ENCODE results near the gene PMS1. TPM values are rescaled to one million over a fixed set of nuclear protein-coding genes. Genes with fewer than 3 reads are reported as not detected.

PMS1 gene
- total and polyA plus RNA-seq, 2 donors (not counting 1 experiment from before 2014, with no cell fraction given), result 14.9 to 44.2 TPM

- Histone ChIP-seq H3K9me3 (ENCODE audit: control extremely low read depth in 1 of 3, control insufficient read depth in 2 of 3, insufficient read depth in 1 of 3, low read length in 2 of 3) (peaks cover 0 to 2% (median 0%) of the 10 kb centered on the region in 3 donors), H3K27me3 (replicated peaks in 1 of 4; ENCODE audit: control extremely low read depth in 1 of 4, control insufficient read depth in 3 of 4, insufficient read depth in 4 of 4, low read length in 3 of 4) (no peaks in the 10 kb centered on the region), H3K79me2 (ENCODE audit: control insufficient read depth, insufficient read depth, low read length) (no peaks in the 10 kb centered on the region), H3K27ac (ENCODE audit: low read length in 2 of 2) (no peak overlapping the region), H3K36me3 (replicated peaks in 1 of 2; ENCODE audit: control extremely low read depth in 1 of 2, control insufficient read depth in 1 of 2, extremely low read depth in 1 of 2, insufficient read depth in 2 of 2, low read length in 1 of 2) (peaks cover 3% of the 10 kb centered on the region in 2 experiments), H4K20me1 (ENCODE audit: control insufficient read depth, insufficient read depth, low read length, poor library complexity, severe bottlenecking) (no peaks in the 10 kb centered on the region), H3K4me1 (ENCODE audit: control insufficient read depth in 2 of 2, insufficient read depth in 2 of 2, low read length in 2 of 2) (no peaks in the 10 kb centered on the region), H3K4me2 (replicated peaks; ENCODE audit: low read depth, low read length, poor library complexity, severe bottlenecking) (no peak overlapping the region), H3K4me3 (ENCODE audit: control extremely low read depth in 1 of 5, extremely low read depth in 1 of 5, insufficient read depth in 1 of 5, low read depth in 2 of 5, low read length in 4 of 5) (no peak overlapping the region), H3K9ac (ENCODE audit: low read length) (no peak overlapping the region), H2AFZ (ENCODE audit: insufficient read depth, low read depth, low read length, poor library complexity, severe bottlenecking) (no peak overlapping the region)
- Mint-ChIP-seq H3K9me3 (ENCODE audit: insufficient read depth) (no peaks in the 10 kb centered on the region), H3K27ac (no peak overlapping the region), H3K4me1 (no peaks in the 10 kb centered on the region), H3K27me3 (no peaks in the 10 kb centered on the region), H3K4me3 (no peak overlapping the region)
- ChIA-PET POLR2A (no interaction called here), CTCF (no interaction called here)
- no peak for DNase-seq
- TF ChIP-seq CTCF (IDR thresholded peaks at IDR 0.05) (no peak), EZH2 (IDR thresholded peaks at IDR 0.05; ENCODE audit: borderline replicate concordance, insufficient read depth, low read depth, low read length, poor library complexity, severe bottlenecking) (no peak)
- intact Hi-C loops (cut with micrococcal nuclease), result no loop called here
- no peak for ATAC-seq (ENCODE audit: low read depth)
Observed at GRCh38 chr2:189860161-189860560, 75.9 kb downstream of the PMS1 start.

GRCh38 chr2:189862751-189863150 is 78.5 kb downstream of the PMS1 start:
- no peak overlapping the region for H3K27ac ChIP-seq (ENCODE audit: low read length in 2 of 2)
- H3K4me3 Mint-ChIP-seq, result no peak overlapping the region
- no peaks in the 10 kb centered on the region for H3K4me1 ChIP-seq (ENCODE audit: control insufficient read depth in 2 of 2, insufficient read depth in 2 of 2, low read length in 2 of 2)
- H3K9me3 Mint-ChIP-seq (ENCODE audit: insufficient read depth), result no peaks in the 10 kb centered on the region
- ChIA-PET POLR2A (no interaction called here), CTCF (no interaction called here)
- H3K27me3 ChIP-seq (replicated peaks in 1 of 4; ENCODE audit: control extremely low read depth in 1 of 4, control insufficient read depth in 3 of 4, insufficient read depth in 4 of 4, low read length in 3 of 4), result no peaks in the 10 kb centered on the region
- H3K27me3 Mint-ChIP-seq, result no peaks in the 10 kb centered on the region
- H3K9ac ChIP-seq (ENCODE audit: low read length), result no peak overlapping the region
- H4K20me1 ChIP-seq (ENCODE audit: control insufficient read depth, insufficient read depth, low read length, poor library complexity, severe bottlenecking), result no peaks in the 10 kb centered on the region
- no peak overlapping the region for H2AFZ ChIP-seq (ENCODE audit: insufficient read depth, low read depth, low read length, poor library complexity, severe bottlenecking)
- WGBS (ENCODE audit: insufficient coverage), result 100% methylated on average over 1 of the region's 1 CpG
- ATAC-seq (ENCODE audit: low read depth) (no peak), DNase-seq (no peak)
- H3K27ac Mint-ChIP-seq, result no peak overlapping the region
- no peaks in the 10 kb centered on the region for H3K4me1 Mint-ChIP-seq
- intact Hi-C loops (cut with micrococcal nuclease), result no loop called here
- no peak overlapping the region for H3K4me2 ChIP-seq (replicated peaks; ENCODE audit: low read depth, low read length, poor library complexity, severe bottlenecking)
- H3K79me2 ChIP-seq (ENCODE audit: control insufficient read depth, insufficient read depth, low read length), result no peaks in the 10 kb centered on the region
- TF ChIP-seq EZH2 (IDR thresholded peaks at IDR 0.05; ENCODE audit: borderline replicate concordance, insufficient read depth, low read depth, low read length, poor library complexity, severe bottlenecking), result no peak
- TF ChIP-seq CTCF (IDR thresholded peaks at IDR 0.05), result no peak
- H3K9me3 ChIP-seq (ENCODE audit: control extremely low read depth in 1 of 3, control insufficient read depth in 2 of 3, insufficient read depth in 1 of 3, low read length in 2 of 3), result peaks cover 0 to 2% (median 0%) of the 10 kb centered on the region in 3 donors
- no peak overlapping the region for H3K4me3 ChIP-seq (ENCODE audit: control extremely low read depth in 1 of 5, extremely low read depth in 1 of 5, insufficient read depth in 1 of 5, low read depth in 2 of 5, low read length in 4 of 5)
- peaks cover 0 to 3% of the 10 kb centered on the region in 2 experiments for H3K36me3 ChIP-seq (replicated peaks in 1 of 2; ENCODE audit: control extremely low read depth in 1 of 2, control insufficient read depth in 1 of 2, extremely low read depth in 1 of 2, insufficient read depth in 2 of 2, low read length in 1 of 2)
